GM23248 (cell line): Measurements from ENCODE around the gene FAM89B.

Experiments used
- EZH2 ChIP-seq: fragments of 200-600 bp; sonication (generic); IDR thresholded peaks from 2 replicates; pipeline ENCODE4 v1.6.1; 2018; ENCODE audit warnings: antibody characterized with exemption, mild to moderate bottlenecking; ENCODE audit not compliant: insufficient read depth, poor library complexity, severe bottlenecking
- EZH2phosphoT487 ChIP-seq: fragments of 200-600 bp; sonication (generic); IDR thresholded peaks from 2 replicates; pipeline ENCODE4 v1.6.1; 2018; ENCODE audit warnings: antibody characterized with exemption, moderate library complexity, mild to moderate bottlenecking, low read depth; ENCODE audit not compliant: insufficient read depth

DNA sequence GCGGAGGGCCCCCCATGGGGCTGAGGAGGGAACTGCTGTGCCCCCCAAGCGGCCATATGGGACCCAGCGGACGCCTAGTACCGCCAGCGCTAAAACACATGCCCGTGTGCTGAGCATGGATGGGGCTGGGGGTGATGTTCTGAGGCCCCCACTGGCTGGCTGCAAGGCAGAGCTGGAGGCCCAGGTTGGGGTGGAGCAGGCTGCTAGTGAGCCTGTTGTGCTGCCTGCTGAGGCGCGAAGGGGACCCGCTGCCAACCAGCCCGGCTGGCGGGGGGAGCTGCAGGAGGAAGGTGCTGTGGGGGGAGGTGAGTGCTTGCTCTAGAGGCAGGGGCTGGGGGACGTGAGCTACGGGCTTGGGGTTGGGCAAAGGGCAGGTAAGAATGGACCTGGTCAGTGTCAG, 46.4 kb downstream of the FAM89B start:
- TF ChIP-seq EZH2 (no peak), EZH2phosphoT487 (no peak)
